ENCODE measurements around the gene CMSS1.

The CMSS1 gene

GRCh38 chr3:100125161-100125938, 307.7 kb downstream of the CMSS1 start:
- DNase-seq (ENCODE audit: low read depth in 2 of 3, low spot score in 2 of 3): no peak

- no peak for DNase-seq (ENCODE audit: low read depth in 2 of 3, low spot score in 2 of 3)
Observed at GRCh38 chr3:100127792-100128191, 310.1 kb downstream of the CMSS1 start.

GRCh38 chr3:100128565-100128964, 310.9 kb downstream of the CMSS1 start:
- DNase-seq (ENCODE audit: low read depth in 2 of 3, low spot score in 2 of 3): no peak

GRCh38 chr3:100129941-100130340, 312.3 kb downstream of the CMSS1 start:
- no peak for DNase-seq (ENCODE audit: low read depth in 2 of 3, low spot score in 2 of 3)

GRCh38 chr3:100131241-100131640, 313.6 kb downstream of the CMSS1 start:
- no peak for DNase-seq (ENCODE audit: low read depth in 2 of 3, low spot score in 2 of 3)

- DNase-seq (ENCODE audit: low read depth in 2 of 3, low spot score in 2 of 3): no peak
Observed at GRCh38 chr3:100136921-100137320, 319.3 kb downstream of the CMSS1 start.

- DNase-seq (ENCODE audit: low read depth in 2 of 3, low spot score in 2 of 3): no peak
Observed at GRCh38 chr3:100140976-100141375, 323.3 kb downstream of the CMSS1 start.

- DNase-seq (ENCODE audit: low read depth in 2 of 3, low spot score in 2 of 3): no peak
Observed at GRCh38 chr3:100141586-100141985, 323.9 kb downstream of the CMSS1 start.

GRCh38 chr3:100144255-100144866, 326.7 kb downstream of the CMSS1 start:
- no peak for DNase-seq (ENCODE audit: low read depth in 2 of 3, low spot score in 2 of 3)

- no peak for DNase-seq (ENCODE audit: low read depth in 2 of 3, low spot score in 2 of 3)
Observed at GRCh38 chr3:100149130-100149529, 331.5 kb downstream of the CMSS1 start.

- DNase-seq (ENCODE audit: low read depth in 2 of 3, low spot score in 2 of 3): no peak
Observed at GRCh38 chr3:100149713-100150415, 332.2 kb downstream of the CMSS1 start.

- no peak for DNase-seq (ENCODE audit: low read depth in 2 of 3, low spot score in 2 of 3)
Observed at GRCh38 chr3:100150473-100150872, 332.8 kb downstream of the CMSS1 start.

GRCh38 chr3:100151024-100151707, 333.5 kb downstream of the CMSS1 start:
- DNase-seq (ENCODE audit: low read depth in 2 of 3, low spot score in 2 of 3): no peak

GRCh38 chr3:100154171-100154570, 336.5 kb downstream of the CMSS1 start:
- DNase-seq (ENCODE audit: low read depth in 2 of 3, low spot score in 2 of 3): no peak

- no peak for DNase-seq (ENCODE audit: low read depth in 2 of 3, low spot score in 2 of 3)
Observed at GRCh38 chr3:100155128-100155527, 337.5 kb downstream of the CMSS1 start.

GRCh38 chr3:100155590-100155989, 337.9 kb downstream of the CMSS1 start:
- DNase-seq (ENCODE audit: low read depth in 2 of 3, low spot score in 2 of 3): no peak

- DNase-seq (ENCODE audit: low read depth in 2 of 3, low spot score in 2 of 3): no peak
Observed at GRCh38 chr3:100157685-100158084, 340.0 kb downstream of the CMSS1 start.

GRCh38 chr3:100158918-100159330, 341.3 kb downstream of the CMSS1 start:
- no peak for DNase-seq (ENCODE audit: low read depth in 2 of 3, low spot score in 2 of 3)

GRCh38 chr3:100159331-100160153, 341.9 kb downstream of the CMSS1 start:
- DNase-seq (ENCODE audit: low read depth in 2 of 3, low spot score in 2 of 3): no peak

GRCh38 chr3:100160521-100160920, 342.9 kb downstream of the CMSS1 start:
- no peak for DNase-seq (ENCODE audit: low read depth in 2 of 3, low spot score in 2 of 3)

GRCh38 chr3:100163787-100164186, 346.1 kb downstream of the CMSS1 start:
- DNase-seq (ENCODE audit: low read depth in 2 of 3, low spot score in 2 of 3): no peak

All from activated CD8-positive, alpha-beta memory T cell treated with anti-CD3 and anti-CD28 coated beads for 48 hours (primary cell).